GM12878 (cell line): ENCODE data around the gene TACR2. TPM values are rescaled to one million over a fixed set of nuclear protein-coding genes. Genes with fewer than 3 reads are reported as not detected.

Source experiments
- ATAC-seq: fragments of 200-7000 bp; cut with Tn5 transposase; 3 replicates; pipeline ENCODE4 v1.9.1; 2020; ENCODE audit warnings: mild to moderate bottlenecking, moderate library complexity
- BruUV-seq: library from RNA; stranded (reverse); fragments of 400-500 nt; replicated peaks from 2 replicates; lab custom pipeline; 2021; lab: Mats Ljungman, UMichigan
- CTCF ChIA-PET: fragments of 300-600 bp; sonication (Branson Sonifier 250); formaldehyde crosslinking; extraction: SDS; loops from one replicate; lab custom pipeline; 2021; ENCODE audit warnings: inconsistent platforms; lab: Yijun Ruan, JAX
- POLR2A ChIA-PET: fragments of 350-600 bp; formaldehyde crosslinking; extraction: SDS; loops from one replicate; lab custom pipeline; 2021; ENCODE audit warnings: inconsistent platforms; lab: Charles Lee
- RAD21 ChIA-PET: fragments of 300-600 bp; sonication (Branson Sonifier 250); formaldehyde crosslinking; loops from one replicate; lab custom pipeline; 2023; ENCODE audit warnings: antibody characterized with exemption; ENCODE audit not compliant: unreplicated experiment; lab: Charles Lee
- SMC1A ChIA-PET: fragments of 300-600 bp; sonication (Branson Sonifier 250); formaldehyde crosslinking; loops from one replicate; lab custom pipeline; 2023; ENCODE audit not compliant: unreplicated experiment, uncharacterized antibody; lab: Charles Lee
- DNase-seq: peaks from one replicate; pipeline ENCODE4 v3.0.0-alpha.2; 2011; ENCODE audit warnings: low read depth, low spot score
- FAIRE-seq: peaks from 3 replicates; lab custom pipeline; 2011; peaks lifted over from hg19 to GRCh38; lab: Jason Lieb, UNC
- H2AFZ ChIP-seq: 2 replicates; pipeline ENCODE4 v1.6.0; 2011; ENCODE audit warnings: low read depth, low read length, control low read depth; ENCODE audit not compliant: control insufficient read depth
- H3K27ac ChIP-seq: 2 replicates; pipeline ENCODE4 v1.5.1; 2011; ENCODE audit warnings: control low read depth; ENCODE audit not compliant: control insufficient read depth, insufficient read depth
- H3K27me3 ChIP-seq, 2 experiments: replicated peaks in 1 of 2; 2 replicates each; pipeline versions ENCODE4 v1.6.0 to v1.6.1; 2011; ENCODE audit warnings: low read length in 1 of 2; ENCODE audit not compliant: control insufficient read depth in 2 of 2, insufficient read depth in 2 of 2
- H3K36me3 ChIP-seq, 2 experiments: 2 replicates each; pipeline ENCODE4 v1.5.1; 2011; ENCODE audit warnings: low read length in 1 of 2; ENCODE audit not compliant: control insufficient read depth in 2 of 2, insufficient read depth in 2 of 2
- H3K4me1 ChIP-seq: 2 replicates; pipeline ENCODE4 v1.6.1; 2011; ENCODE audit warnings: mild to moderate bottlenecking, low read length, moderate library complexity, mixed read lengths; ENCODE audit not compliant: control insufficient read depth, insufficient read depth
- H3K4me2 ChIP-seq: 2 replicates; pipeline ENCODE4 v1.6.0; 2011; ENCODE audit warnings: control low read depth; ENCODE audit not compliant: control insufficient read depth, insufficient read depth
- H3K4me3 ChIP-seq: fragments of 200-600 bp; sonication (generic); 2 replicates; pipeline ENCODE4 v1.5.1; 2016
- H3K79me2 ChIP-seq: 2 replicates; pipeline ENCODE4 v1.6.0; 2011; ENCODE audit warnings: low read length; ENCODE audit not compliant: control insufficient read depth, insufficient read depth
- H3K9ac ChIP-seq: 2 replicates; pipeline ENCODE4 v1.8.0; 2011; ENCODE audit warnings: low read length, control low read depth, mixed read lengths; ENCODE audit not compliant: control insufficient read depth, insufficient read depth
- H3K9me3 ChIP-seq: replicated peaks from 3 replicates; pipeline ENCODE4 v1.5.1; 2011; ENCODE audit warnings: mild to moderate bottlenecking, low read length; ENCODE audit not compliant: control insufficient read depth, insufficient read depth
- H4K20me1 ChIP-seq: 2 replicates; pipeline ENCODE4 v1.6.0; 2011; ENCODE audit not compliant: control insufficient read depth, insufficient read depth
- ATF2 ChIP-seq: IDR thresholded peaks from 2 replicates; pipeline ENCODE4 v1.6.1; 2012; ENCODE audit warnings: low read length, inconsistent platforms
- EP300 ChIP-seq, 2 experiments: fragments of 150-350 bp in 1 of 2; IDR thresholded peaks; 2 replicates each; pipeline ENCODE4 v1.6.1; 2011 to 2012; ENCODE audit warnings: low read depth in 2 of 2, low read length in 2 of 2, borderline replicate concordance in 1 of 2, improper control_type of control experiment in 1 of 2, inconsistent platforms in 1 of 2; ENCODE audit not compliant: control insufficient read depth in 1 of 2
- FOS ChIP-seq: IDR thresholded peaks from 3 replicates; pipeline ENCODE4 v1.6.1; 2011; ENCODE audit warnings: borderline replicate concordance; ENCODE audit not compliant: insufficient read length; ENCODE audit errors: extremely low read depth
- JUNB ChIP-seq: IDR thresholded peaks from 2 replicates; pipeline ENCODE4 v1.6.1; 2016; ENCODE audit warnings: antibody characterized with exemption, mild to moderate bottlenecking
- MEF2B ChIP-seq: fragments of 450-650 bp; IDR thresholded peaks from 2 replicates; pipeline ENCODE4 v1.6.1; 2018; ENCODE audit warnings: mild to moderate bottlenecking, moderate library complexity; ENCODE audit not compliant: partially characterized antibody, poor library complexity, severe bottlenecking
- NR2C1 ChIP-seq: fragments of 450-650 bp; IDR thresholded peaks from 2 replicates; pipeline ENCODE4 v1.6.1; 2017; ENCODE audit warnings: antibody characterized with exemption, mild to moderate bottlenecking, moderate library complexity
- PAX8 ChIP-seq: fragments of 450-650 bp; IDR thresholded peaks from 2 replicates; pipeline ENCODE4 v1.6.1; 2017; ENCODE audit warnings: mild to moderate bottlenecking, moderate library complexity
- POLR2AphosphoS2 ChIP-seq: IDR thresholded peaks from 2 replicates; pipeline ENCODE4 v1.6.1; 2011; ENCODE audit warnings: low read depth, mild to moderate bottlenecking, low read length, improper control_type of control experiment, moderate library complexity
- RAD21 ChIP-seq: IDR thresholded peaks from 2 replicates; pipeline ENCODE4 v1.6.1; 2011; ENCODE audit warnings: mild to moderate bottlenecking, low read depth, low read length, moderate library complexity; ENCODE audit not compliant: insufficient read depth
- RB1 ChIP-seq: fragments of 450-650 bp; formaldehyde crosslinking; IDR thresholded peaks from 2 replicates; pipeline ENCODE4 v1.6.1; 2017; ENCODE audit warnings: mild to moderate bottlenecking, borderline replicate concordance
- RBBP5 ChIP-seq: fragments of 200-600 bp; sonication (generic); conservative IDR thresholded peaks from 2 replicates; pipeline ENCODE4 v1.6.1; 2016
- SMAD1 ChIP-seq: fragments of 450-650 bp; IDR thresholded peaks from 2 replicates; pipeline ENCODE4 v1.6.1; 2018; ENCODE audit warnings: mild to moderate bottlenecking, low read depth; ENCODE audit not compliant: partially characterized antibody
- SMC3 ChIP-seq: IDR thresholded peaks from 2 replicates; pipeline ENCODE4 v1.6.1; 2011; ENCODE audit warnings: low read length, improper control_type of control experiment, borderline replicate concordance
- WGBS: methylation state at CpG from one replicate; pipeline ENCODE4 v1.1.6; 2016; ENCODE audit warnings: low lambda C conversion rate; ENCODE audit not compliant: insufficient replicate concordance, insufficient coverage; ENCODE audit errors: missing lambda C conversion rate; 5-methylcytosine and 5-hydroxymethylcytosine counted together
- in situ Hi-C: fragments of 300-500 bp; cut with MboI; formaldehyde crosslinking; loops from 9 replicates; pipeline ENCODE4 v1.14.3; 2018; ENCODE audit warnings: mixed read lengths
- intact Hi-C: fragments of 100-400 bp; cut with micrococcal nuclease; formaldehyde crosslinking; loops from one replicate; pipeline ENCODE4 v1.14.2; 2022; ENCODE audit not compliant: unreplicated experiment
- polyA plus RNA-seq, 11 experiments: library from polyadenylated mRNA; depleted of rRNA in 4 of 11; unstranded in 6 of 11; stranded (reverse) in 5 of 11; fragments of >200 nt; fragmentation: Nextera tagmentation in 4 of 11; fragmentation: Illumina TruSeq in 1 of 11; extraction: Ambion mirVana in 4 of 11; extraction: Trizol in 1 of 11; gene quantifications; 1 replicate in 1 of 11; 2 replicates in 10 of 11; pipeline versions ENCODE4 v1.2.1 to v1.2.3, GENCODE V29; 2011 to 2016; ENCODE audit warnings: inconsistent platforms in 2 of 11, missing spikeins in 2 of 11, low read depth in 1 of 11
- total RNA-seq, 4 experiments: library from RNA; depleted of rRNA in 3 of 4; stranded (reverse); fragments of >200 nt in 3 of 4; fragmentation: Illumina TruSeq in 1 of 4; extraction: Trizol in 1 of 4; gene quantifications; 2 replicates each; pipeline versions ENCODE4 v1.2.1 to v1.2.3, GENCODE V29; 2013 to 2021
- TF ChIP-seq, protein P1 (sequence below): IDR thresholded peaks from 2 replicates; pipeline ENCODE4 v1.6.1; 2012; ENCODE audit warnings: mild to moderate bottlenecking, low read depth, low read length

Gene TACR2
- total and polyA plus RNA-seq, 10 of the 15 experiments (the other 5 are each of a cell fraction or from before 2014, with no cell fraction given): 0.11 TPM; not detected in 9

GRCh38 chr10:69457771-69458237 is 41.1 kb upstream of the TACR2 start (continued):
- TF ChIP-seq, protein P1, sequence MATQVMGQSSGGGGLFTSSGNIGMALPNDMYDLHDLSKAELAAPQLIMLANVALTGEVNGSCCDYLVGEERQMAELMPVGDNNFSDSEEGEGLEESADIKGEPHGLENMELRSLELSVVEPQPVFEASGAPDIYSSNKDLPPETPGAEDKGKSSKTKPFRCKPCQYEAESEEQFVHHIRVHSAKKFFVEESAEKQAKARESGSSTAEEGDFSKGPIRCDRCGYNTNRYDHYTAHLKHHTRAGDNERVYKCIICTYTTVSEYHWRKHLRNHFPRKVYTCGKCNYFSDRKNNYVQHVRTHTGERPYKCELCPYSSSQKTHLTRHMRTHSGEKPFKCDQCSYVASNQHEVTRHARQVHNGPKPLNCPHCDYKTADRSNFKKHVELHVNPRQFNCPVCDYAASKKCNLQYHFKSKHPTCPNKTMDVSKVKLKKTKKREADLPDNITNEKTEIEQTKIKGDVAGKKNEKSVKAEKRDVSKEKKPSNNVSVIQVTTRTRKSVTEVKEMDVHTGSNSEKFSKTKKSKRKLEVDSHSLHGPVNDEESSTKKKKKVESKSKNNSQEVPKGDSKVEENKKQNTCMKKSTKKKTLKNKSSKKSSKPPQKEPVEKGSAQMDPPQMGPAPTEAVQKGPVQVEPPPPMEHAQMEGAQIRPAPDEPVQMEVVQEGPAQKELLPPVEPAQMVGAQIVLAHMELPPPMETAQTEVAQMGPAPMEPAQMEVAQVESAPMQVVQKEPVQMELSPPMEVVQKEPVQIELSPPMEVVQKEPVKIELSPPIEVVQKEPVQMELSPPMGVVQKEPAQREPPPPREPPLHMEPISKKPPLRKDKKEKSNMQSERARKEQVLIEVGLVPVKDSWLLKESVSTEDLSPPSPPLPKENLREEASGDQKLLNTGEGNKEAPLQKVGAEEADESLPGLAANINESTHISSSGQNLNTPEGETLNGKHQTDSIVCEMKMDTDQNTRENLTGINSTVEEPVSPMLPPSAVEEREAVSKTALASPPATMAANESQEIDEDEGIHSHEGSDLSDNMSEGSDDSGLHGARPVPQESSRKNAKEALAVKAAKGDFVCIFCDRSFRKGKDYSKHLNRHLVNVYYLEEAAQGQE: no peak

DNA sequence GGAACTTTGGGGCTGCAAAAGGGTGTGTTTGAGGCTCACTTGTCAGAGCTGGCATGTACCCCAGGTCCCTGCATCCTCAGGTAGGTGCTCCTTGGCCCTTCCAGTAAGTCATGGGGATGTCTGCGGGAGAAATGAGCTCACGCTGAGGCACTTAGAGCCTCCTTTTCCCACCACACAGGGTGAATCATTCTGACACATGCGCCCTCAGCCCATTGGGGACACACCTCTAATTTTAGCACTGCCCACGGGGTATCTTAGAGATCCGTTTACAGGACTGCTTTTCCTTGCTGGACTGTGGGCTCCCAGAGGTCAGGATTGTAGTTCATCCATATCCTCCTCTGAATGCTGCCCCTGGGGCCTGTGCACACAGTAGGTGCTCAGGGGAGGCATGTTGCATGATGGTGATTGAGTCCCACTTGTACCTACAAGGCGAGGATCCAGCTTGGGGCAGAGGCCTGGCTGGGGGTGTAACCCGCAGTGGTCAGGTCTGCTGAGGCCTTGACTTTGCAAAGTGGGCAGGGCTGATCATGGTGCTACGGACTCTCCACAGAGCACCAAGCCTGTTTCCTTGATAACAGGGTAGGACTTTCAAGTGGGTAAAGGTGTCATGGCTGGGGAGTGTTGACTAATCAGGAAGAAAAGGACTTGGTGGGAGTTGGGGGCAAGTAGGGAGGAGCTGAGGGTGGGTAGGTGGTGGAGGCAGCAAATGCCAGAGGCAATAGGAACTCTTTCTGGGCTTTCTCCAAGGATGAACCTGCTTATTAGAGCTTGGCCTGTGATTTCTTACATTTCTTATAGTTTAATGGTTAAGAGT is 40.4 kb upstream of the TACR2 start:
- Histone ChIP-seq H3K4me1 (peaks cover 12% of the 10 kb centered on the region), H3K4me3 (no peak overlapping the region), H3K9me3 (no peaks in the 10 kb centered on the region), H3K36me3 (no peaks in the 10 kb centered on the region; a peak in 1 of 4 replicates), H3K27ac (no peak overlapping the region), H2AFZ (no peak overlapping the region), H3K4me2 (no peak overlapping the region), H3K9ac (no peak overlapping the region), H3K27me3 (no peaks in the 10 kb centered on the region; a peak in 1 of 4 replicates), H3K79me2 (no peaks in the 10 kb centered on the region), H4K20me1 (no peaks in the 10 kb centered on the region)
- BruUV-seq: no TSS peak
- POLR2A ChIA-PET: interaction anchor here (1.1 to 2.5 kb wide), 3 partner anchors 8 to 11 kb away, joined by 4 to 8 read pairs (median 5); no protein-coding TSS in a partner anchor
- WGBS: 45% methylated on average over 8 of the region's 8 CpGs
- in situ Hi-C loops (no loop called here), intact Hi-C loops (no loop called here)
- DNase-seq (no peak), FAIRE-seq (no peak), ATAC-seq (no peak)
- SMC1A ChIA-PET: interaction anchor here (0.9 to 2.2 kb wide), 4 partner anchors 9 to 14 kb away, joined by 3 to 7 read pairs (median 4); no protein-coding TSS in a partner anchor
- RAD21 ChIA-PET: interaction anchor here (1.4 kb wide), 1 partner anchor 9 kb away, joined by 3 read pairs; no protein-coding TSS in a partner anchor
- CTCF ChIA-PET: interaction anchor here (0.6 to 1.5 kb wide), 3 partner anchors 11 to 50 kb away, joined by 3 to 4 read pairs (median 3); no protein-coding TSS in a partner anchor
- TF ChIP-seq POLR2AphosphoS2: no peak
- no peak for TF ChIP-seq PAX8
- TF ChIP-seq RBBP5: no peak
- TF ChIP-seq RB1: no peak
- no peak for TF ChIP-seq NR2C1
- no peak for TF ChIP-seq SMAD1
- no peak for TF ChIP-seq RAD21
- TF ChIP-seq EP300 (IDR thresholded peaks at IDR 0.05; ENCODE audit: borderline replicate concordance in 1 of 2, control insufficient read depth in 1 of 2, low read depth in 2 of 2, low read length in 2 of 2): no peak
- TF ChIP-seq FOS: no peak
- TF ChIP-seq MEF2B: no peak
- no peak for TF ChIP-seq JUNB
- TF ChIP-seq SMC3: no peak
- no peak for TF ChIP-seq ATF2
